ENCODE results near the gene STAT2. TPM values are rescaled to one million over a fixed set of nuclear protein-coding genes. Genes with fewer than 3 reads are reported as not detected.

The STAT2 gene
- total RNA-seq, 1 donor from 2014 or later: 257 TPM

DNA sequence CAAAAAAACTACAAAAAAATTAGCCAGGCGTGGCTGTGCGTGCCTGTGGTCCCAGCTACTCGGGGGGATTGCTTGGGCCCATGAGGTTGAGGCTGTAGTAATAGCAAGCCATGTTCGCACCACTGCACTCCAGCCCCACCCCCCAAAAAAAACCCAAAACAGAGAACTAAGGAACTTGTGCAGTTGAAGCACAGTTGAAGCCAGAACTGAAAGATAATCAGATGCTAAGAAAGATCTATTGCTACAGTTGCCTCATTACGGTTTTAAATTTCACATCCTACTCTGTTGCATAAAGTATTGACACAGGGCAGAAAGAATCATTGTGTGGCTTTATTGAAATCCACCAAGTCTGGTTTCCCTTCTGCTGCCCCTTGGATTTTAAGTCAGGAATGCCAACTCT is 63.6 kb downstream of the STAT2 start:
- no peak overlapping the region for H3K9ac ChIP-seq (ENCODE audit: low read length)
- H3K79me2 ChIP-seq (ENCODE audit: insufficient read depth, low read length): peaks cover 88% of the 10 kb centered on the region
- peak overlapping the region; percentile 96 for H3K4me2 ChIP-seq (ENCODE audit: low read length)
- Mint-ChIP-seq H3K36me3 (ENCODE audit: low read depth, unreplicated experiment) (no peaks in the 10 kb centered on the region), H3K4me3 (ENCODE audit: unreplicated experiment) (no peak overlapping the region), H3K4me1 (ENCODE audit: low read depth, unreplicated experiment) (peaks cover 7% of the 10 kb centered on the region), H3K27ac (ENCODE audit: unreplicated experiment) (no peak overlapping the region), H3K9me3 (ENCODE audit: unreplicated experiment) (no peaks in the 10 kb centered on the region), H3K27me3 (ENCODE audit: low read depth, unreplicated experiment) (no peaks in the 10 kb centered on the region)
- H3K4me1 ChIP-seq (ENCODE audit: insufficient read depth, low read length): peaks cover 19% of the 10 kb centered on the region
- peaks cover 57% of the 10 kb centered on the region for H4K20me1 ChIP-seq (ENCODE audit: insufficient read depth, low read length)
- H3K36me3 ChIP-seq (ENCODE audit: insufficient read depth, low read length): peaks cover 8% of the 10 kb centered on the region
- FAIRE-seq: no peak
- no peak overlapping the region for H2AFZ ChIP-seq (ENCODE audit: low read depth, low read length)
- DNase-seq (ENCODE audit: low read depth): no peak
- H3K27ac ChIP-seq (ENCODE audit: low read depth, low read length): no peak overlapping the region
- no peaks in the 10 kb centered on the region for H3K9me3 ChIP-seq (ENCODE audit: insufficient read depth, low read depth, low read length)
- TF ChIP-seq EZH2 (IDR thresholded peaks at IDR 0.05; ENCODE audit: insufficient read depth, low read length): no peak
- TF ChIP-seq, protein P1, sequence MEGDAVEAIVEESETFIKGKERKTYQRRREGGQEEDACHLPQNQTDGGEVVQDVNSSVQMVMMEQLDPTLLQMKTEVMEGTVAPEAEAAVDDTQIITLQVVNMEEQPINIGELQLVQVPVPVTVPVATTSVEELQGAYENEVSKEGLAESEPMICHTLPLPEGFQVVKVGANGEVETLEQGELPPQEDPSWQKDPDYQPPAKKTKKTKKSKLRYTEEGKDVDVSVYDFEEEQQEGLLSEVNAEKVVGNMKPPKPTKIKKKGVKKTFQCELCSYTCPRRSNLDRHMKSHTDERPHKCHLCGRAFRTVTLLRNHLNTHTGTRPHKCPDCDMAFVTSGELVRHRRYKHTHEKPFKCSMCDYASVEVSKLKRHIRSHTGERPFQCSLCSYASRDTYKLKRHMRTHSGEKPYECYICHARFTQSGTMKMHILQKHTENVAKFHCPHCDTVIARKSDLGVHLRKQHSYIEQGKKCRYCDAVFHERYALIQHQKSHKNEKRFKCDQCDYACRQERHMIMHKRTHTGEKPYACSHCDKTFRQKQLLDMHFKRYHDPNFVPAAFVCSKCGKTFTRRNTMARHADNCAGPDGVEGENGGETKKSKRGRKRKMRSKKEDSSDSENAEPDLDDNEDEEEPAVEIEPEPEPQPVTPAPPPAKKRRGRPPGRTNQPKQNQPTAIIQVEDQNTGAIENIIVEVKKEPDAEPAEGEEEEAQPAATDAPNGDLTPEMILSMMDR (IDR thresholded peaks at IDR 0.05; ENCODE audit: insufficient read depth, low read depth, low read length): no peak
- no peak overlapping the region for H3K4me3 ChIP-seq (ENCODE audit: insufficient read depth, low read depth, low read length)
- no peaks in the 10 kb centered on the region for H3K27me3 ChIP-seq (ENCODE audit: insufficient read depth, low read length)

DNA sequence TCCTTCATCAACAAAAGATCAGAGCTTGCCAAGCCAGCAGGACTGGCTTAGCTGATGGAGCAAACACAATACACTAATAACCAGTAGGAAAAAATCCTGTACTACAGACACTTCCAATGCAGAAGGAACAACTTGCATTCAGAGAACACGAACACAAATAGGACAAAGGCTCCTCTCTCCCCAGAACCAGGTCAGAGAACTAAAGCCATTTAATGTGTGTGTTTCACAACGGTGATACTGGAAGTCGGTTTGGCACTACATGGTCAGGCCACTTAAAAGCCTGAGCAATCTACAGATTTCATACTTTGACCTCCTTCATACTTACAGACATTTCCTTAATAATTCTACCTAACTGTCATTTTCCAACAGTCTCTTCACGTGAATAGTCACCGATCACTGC is 66.1 kb downstream of the STAT2 start:
- no peak for FAIRE-seq
- H3K27ac ChIP-seq (ENCODE audit: low read depth, low read length): no peak overlapping the region
- H3K27me3 ChIP-seq (ENCODE audit: insufficient read depth, low read length): no peaks in the 10 kb centered on the region
- H3K4me1 Mint-ChIP-seq (ENCODE audit: low read depth, unreplicated experiment): peaks cover 7% of the 10 kb centered on the region
- H3K27me3 Mint-ChIP-seq (ENCODE audit: low read depth, unreplicated experiment): no peaks in the 10 kb centered on the region
- peaks cover 5% of the 10 kb centered on the region for H3K4me1 ChIP-seq (ENCODE audit: insufficient read depth, low read length)
- H3K4me3 Mint-ChIP-seq (ENCODE audit: unreplicated experiment): no peak overlapping the region
- no peak overlapping the region for H3K4me3 ChIP-seq (ENCODE audit: insufficient read depth, low read depth, low read length)
- H3K36me3 Mint-ChIP-seq (ENCODE audit: low read depth, unreplicated experiment): no peaks in the 10 kb centered on the region
- H3K79me2 ChIP-seq (ENCODE audit: insufficient read depth, low read length): peaks cover 92% of the 10 kb centered on the region
- H3K9ac ChIP-seq (ENCODE audit: low read length): no peak overlapping the region
- peaks cover 17% of the 10 kb centered on the region for H3K36me3 ChIP-seq (ENCODE audit: insufficient read depth, low read length)
- no peaks in the 10 kb centered on the region for H3K9me3 ChIP-seq (ENCODE audit: insufficient read depth, low read depth, low read length)
- no peak overlapping the region for H3K27ac Mint-ChIP-seq (ENCODE audit: unreplicated experiment)
- no peak for DNase-seq (ENCODE audit: low read depth)
- no peak overlapping the region for H3K4me2 ChIP-seq (ENCODE audit: low read length)
- no peaks in the 10 kb centered on the region for H3K9me3 Mint-ChIP-seq (ENCODE audit: unreplicated experiment)
- TF ChIP-seq, protein P1 (IDR thresholded peaks at IDR 0.05; ENCODE audit: insufficient read depth, low read depth, low read length): no peak
- TF ChIP-seq EZH2 (IDR thresholded peaks at IDR 0.05; ENCODE audit: insufficient read depth, low read length): no peak
- H2AFZ ChIP-seq (ENCODE audit: low read depth, low read length): no peak overlapping the region
- peaks cover 64% of the 10 kb centered on the region for H4K20me1 ChIP-seq (ENCODE audit: insufficient read depth, low read length)

Other genes with a start within 250 kb of the STAT2 start
- gene RPL41, start 243.5 kb downstream of the STAT2 start, total RNA-seq: 3,078 and 3,088 TPM in 2 replicates
- gene ZC3H10, start 241.8 kb downstream of the STAT2 start, total RNA-seq: 4.1 and 4.2 TPM in 2 replicates
- 138 and 142 TPM in 2 replicates for gene ESYT1, start 231.8 kb downstream of the STAT2 start, total RNA-seq
- gene MYL6B, start 207.5 kb downstream of the STAT2 start, total RNA-seq: 110 and 118 TPM in 2 replicates
- gene MYL6, start 201.7 kb downstream of the STAT2 start, total RNA-seq: 2,485 and 2,685 TPM in 2 replicates
- gene SMARCC2, start 170.6 kb downstream of the STAT2 start, total RNA-seq: 57.5 and 57.6 TPM in 2 replicates
- 85.8 and 85.9 TPM in 2 replicates for gene RNF41, start 138.2 kb downstream of the STAT2 start, total RNA-seq
- gene NABP2, start 135.8 kb downstream of the STAT2 start, total RNA-seq: 29.1 and 29.9 TPM in 2 replicates
- 0.39 TPM in 1 of 2 replicates, not detected in the other for gene SLC39A5, start 130.1 kb downstream of the STAT2 start, total RNA-seq
- gene ANKRD52, start 101.7 kb downstream of the STAT2 start, total RNA-seq: 98.4 and 105 TPM in 2 replicates
- 6.7 and 9.3 TPM in 2 replicates for gene COQ10A, start 93.2 kb downstream of the STAT2 start, total RNA-seq
- 171 and 212 TPM in 2 replicates for gene CS, start 59.8 kb downstream of the STAT2 start, total RNA-seq
- gene CNPY2, start 44.1 kb downstream of the STAT2 start, total RNA-seq: 187 and 202 TPM in 2 replicates
- 10.1 and 15.4 TPM in 2 replicates for gene PAN2, start 26.1 kb downstream of the STAT2 start, total RNA-seq
- gene IL23A, start 21.2 kb downstream of the STAT2 start, total RNA-seq: 0.32 TPM in 1 of 2 replicates, not detected in the other
- not detected in 2 replicates for gene APOF, start 2.8 kb upstream of the STAT2 start, total RNA-seq
- gene TIMELESS, start 89.3 kb upstream of the STAT2 start, total RNA-seq: 7.3 and 8.5 TPM in 2 replicates
- not detected in 2 replicates for gene MIP, start 94.5 kb upstream of the STAT2 start, total RNA-seq
- 1.6 and 2.0 TPM in 2 replicates for gene SPRYD4, start 108.5 kb upstream of the STAT2 start, total RNA-seq
- 0.94 and 1.1 TPM in 2 replicates for gene GLS2, start 128.1 kb upstream of the STAT2 start, total RNA-seq
- gene RBMS2, start 161.7 kb upstream of the STAT2 start, total RNA-seq: 88.3 and 111 TPM in 2 replicates

All from astrocyte (in vitro differentiated cells and primary cell).